Neural progenitor cell (in vitro differentiated cells): ENCODE data around the gene LPP. TPM values are rescaled to one million over a fixed set of nuclear protein-coding genes. Genes with fewer than 3 reads are reported as not detected.

Experiments
- DNase-seq: peaks from one replicate; pipeline ENCODE4 v3.0.0-alpha.2; 2016; ENCODE audit warnings: low spot score
- H2AFZ ChIP-seq: fragments of 200-600 bp; sonication (generic); replicated peaks from 2 replicates; pipeline ENCODE4 v1.6.1; 2016; ENCODE audit warnings: antibody characterized with exemption
- H3F3A ChIP-seq: fragments of 200-600 bp; sonication (generic); 2 replicates; pipeline ENCODE4 v1.6.1; 2016; ENCODE audit warnings: antibody characterized with exemption, low read depth
- H3K27ac ChIP-seq: fragments of 200-600 bp; sonication (generic); 2 replicates; pipeline ENCODE4 v1.5.1; 2016; ENCODE audit warnings: mild to moderate bottlenecking
- H3K27me3 ChIP-seq: fragments of 200-600 bp; sonication (generic); 2 replicates; pipeline ENCODE4 v1.6.1; 2016; ENCODE audit warnings: mild to moderate bottlenecking, moderate library complexity
- H3K36me3 ChIP-seq: fragments of 200-600 bp; sonication (generic); 2 replicates; pipeline ENCODE4 v1.5.1; 2016
- H3K4me1 ChIP-seq: fragments of 200-600 bp; sonication (generic); 2 replicates; pipeline ENCODE4 v1.6.1; 2016; ENCODE audit warnings: mixed run types
- H3K4me2 ChIP-seq: fragments of 200-600 bp; sonication (generic); 2 replicates; pipeline ENCODE4 v1.6.1; 2016
- H3K4me3 ChIP-seq: fragments of 200-600 bp; sonication (generic); 2 replicates; pipeline ENCODE4 v1.5.1; 2016
- H3K79me2 ChIP-seq: fragments of 200-600 bp; sonication (generic); 2 replicates; pipeline ENCODE4 v1.6.1; 2016; ENCODE audit warnings: low read depth
- H3K9ac ChIP-seq: fragments of 200-600 bp; sonication (generic); 2 replicates; pipeline ENCODE4 v1.6.1; 2016
- H3K9me3 ChIP-seq: fragments of 200-600 bp; sonication (generic); 2 replicates; pipeline ENCODE4 v1.5.1; 2016; ENCODE audit warnings: low read depth
- H4K20me1 ChIP-seq: fragments of 200-600 bp; sonication (generic); 2 replicates; pipeline ENCODE4 v1.6.1; 2016; ENCODE audit warnings: low read depth
- H3K27ac Mint-ChIP-seq: 3 replicates; pipeline ENCODE4 v1.8.0; 2021; ENCODE audit warnings: mixed read lengths
- H3K27me3 Mint-ChIP-seq: 2 replicates; pipeline ENCODE4 v1.8.0; 2022; ENCODE audit warnings: low read depth, mild to moderate bottlenecking, inconsistent platforms, moderate library complexity, mixed read lengths; ENCODE audit not compliant: insufficient read depth
- H3K36me3 Mint-ChIP-seq: 3 replicates; pipeline ENCODE4 v1.8.0; 2021; ENCODE audit warnings: mixed read lengths
- H3K4me1 Mint-ChIP-seq: 3 replicates; pipeline ENCODE4 v1.8.0; 2021; ENCODE audit warnings: mixed read lengths
- H3K4me3 Mint-ChIP-seq: 3 replicates; pipeline ENCODE4 v1.8.0; 2021; ENCODE audit warnings: mild to moderate bottlenecking, moderate library complexity, mixed read lengths
- H3K9me3 Mint-ChIP-seq: 3 replicates; pipeline ENCODE4 v1.8.0; 2020; ENCODE audit warnings: mixed read lengths
- EZH2 ChIP-seq: fragments of 200-600 bp; sonication (generic); IDR thresholded peaks from 2 replicates; pipeline ENCODE4 v1.6.1; 2017; ENCODE audit warnings: antibody characterized with exemption, mild to moderate bottlenecking, moderate library complexity
- EZH2phosphoT487 ChIP-seq: fragments of 200-600 bp; sonication (generic); IDR thresholded peaks from 2 replicates; pipeline ENCODE4 v1.6.1; 2017; ENCODE audit warnings: antibody characterized with exemption
- total RNA-seq: library from RNA; depleted of rRNA; stranded (reverse); fragments of >200 nt; gene quantifications from 2 replicates; pipeline ENCODE4 v1.2.3, GENCODE V29; 2015; ENCODE audit warnings: low replicate concordance
- TF ChIP-seq, protein P1 (sequence below): fragments of 200-600 bp; sonication (generic); IDR thresholded peaks from 2 replicates; pipeline ENCODE4 v1.5.1; 2017; ENCODE audit warnings: antibody characterized with exemption, mild to moderate bottlenecking

LPP gene
- total RNA-seq, 1 donor from 2014 or later: 18.9 TPM

DNA sequence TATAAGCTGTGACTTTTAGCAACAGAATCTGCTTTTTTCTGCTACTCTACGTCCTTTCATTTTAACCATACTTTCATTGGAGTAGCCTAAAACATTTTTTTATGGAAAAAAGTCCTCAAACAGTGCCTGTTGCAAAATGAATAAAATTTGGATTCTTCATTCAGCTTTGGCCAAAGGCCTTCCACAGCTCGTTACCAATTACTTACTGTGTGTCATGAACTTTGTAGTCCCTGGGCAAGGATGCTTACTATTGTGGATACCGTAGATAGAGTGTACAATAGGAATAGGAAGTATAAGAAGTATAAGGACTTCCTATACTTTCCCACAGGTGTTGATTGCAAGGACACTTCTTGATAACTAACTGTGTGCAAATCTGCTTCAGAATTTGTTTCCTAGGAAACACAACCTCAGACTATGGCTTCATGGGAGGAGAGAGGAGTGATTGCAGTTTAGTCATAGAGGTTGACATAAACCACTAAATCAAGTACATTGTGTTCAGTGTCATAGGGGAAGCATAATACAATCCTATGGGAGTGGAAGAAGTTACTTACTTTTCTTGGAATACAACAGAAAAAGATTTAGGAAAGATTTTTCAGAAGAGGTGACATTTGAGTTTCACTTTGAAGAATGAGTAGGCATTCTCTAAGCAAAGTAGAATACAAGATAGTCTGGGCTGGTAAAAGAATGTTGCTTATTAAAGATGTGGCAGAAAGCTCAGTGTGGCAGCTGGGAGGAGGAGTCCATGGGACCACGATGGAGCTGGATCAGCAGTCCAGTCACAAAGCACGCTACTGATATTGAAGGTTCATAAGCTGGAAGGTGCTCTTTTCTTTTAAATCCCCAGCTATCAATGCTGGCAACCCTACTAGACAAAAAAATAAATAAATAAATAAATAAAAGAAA, 708.1 kb downstream of the LPP start:
- peaks cover 6% of the 10 kb centered on the region for H3K4me1 Mint-ChIP-seq
- H3K4me3 Mint-ChIP-seq: no peak overlapping the region
- no peak for DNase-seq
- Histone ChIP-seq H3K36me3 (no peaks in the 10 kb centered on the region), H3K27ac (no peak overlapping the region), H2AFZ (no peak overlapping the region), H3K9ac (no peak overlapping the region), H3K4me1 (no peaks in the 10 kb centered on the region), H3K79me2 (no peaks in the 10 kb centered on the region), H3K4me3 (no peak overlapping the region), H3K4me2 (no peak overlapping the region), H4K20me1 (no peaks in the 10 kb centered on the region), H3F3A (no peaks in the 10 kb centered on the region), H3K27me3 (no peaks in the 10 kb centered on the region), H3K9me3 (no peaks in the 10 kb centered on the region)
- H3K27me3 Mint-ChIP-seq: no peaks in the 10 kb centered on the region
- no peak overlapping the region for H3K27ac Mint-ChIP-seq
- no peaks in the 10 kb centered on the region for H3K9me3 Mint-ChIP-seq
- TF ChIP-seq EZH2 (no peak), EZH2phosphoT487 (no peak)
- TF ChIP-seq, protein P1, sequence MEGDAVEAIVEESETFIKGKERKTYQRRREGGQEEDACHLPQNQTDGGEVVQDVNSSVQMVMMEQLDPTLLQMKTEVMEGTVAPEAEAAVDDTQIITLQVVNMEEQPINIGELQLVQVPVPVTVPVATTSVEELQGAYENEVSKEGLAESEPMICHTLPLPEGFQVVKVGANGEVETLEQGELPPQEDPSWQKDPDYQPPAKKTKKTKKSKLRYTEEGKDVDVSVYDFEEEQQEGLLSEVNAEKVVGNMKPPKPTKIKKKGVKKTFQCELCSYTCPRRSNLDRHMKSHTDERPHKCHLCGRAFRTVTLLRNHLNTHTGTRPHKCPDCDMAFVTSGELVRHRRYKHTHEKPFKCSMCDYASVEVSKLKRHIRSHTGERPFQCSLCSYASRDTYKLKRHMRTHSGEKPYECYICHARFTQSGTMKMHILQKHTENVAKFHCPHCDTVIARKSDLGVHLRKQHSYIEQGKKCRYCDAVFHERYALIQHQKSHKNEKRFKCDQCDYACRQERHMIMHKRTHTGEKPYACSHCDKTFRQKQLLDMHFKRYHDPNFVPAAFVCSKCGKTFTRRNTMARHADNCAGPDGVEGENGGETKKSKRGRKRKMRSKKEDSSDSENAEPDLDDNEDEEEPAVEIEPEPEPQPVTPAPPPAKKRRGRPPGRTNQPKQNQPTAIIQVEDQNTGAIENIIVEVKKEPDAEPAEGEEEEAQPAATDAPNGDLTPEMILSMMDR: no peak
- peaks cover 7% of the 10 kb centered on the region for H3K36me3 Mint-ChIP-seq

DNA sequence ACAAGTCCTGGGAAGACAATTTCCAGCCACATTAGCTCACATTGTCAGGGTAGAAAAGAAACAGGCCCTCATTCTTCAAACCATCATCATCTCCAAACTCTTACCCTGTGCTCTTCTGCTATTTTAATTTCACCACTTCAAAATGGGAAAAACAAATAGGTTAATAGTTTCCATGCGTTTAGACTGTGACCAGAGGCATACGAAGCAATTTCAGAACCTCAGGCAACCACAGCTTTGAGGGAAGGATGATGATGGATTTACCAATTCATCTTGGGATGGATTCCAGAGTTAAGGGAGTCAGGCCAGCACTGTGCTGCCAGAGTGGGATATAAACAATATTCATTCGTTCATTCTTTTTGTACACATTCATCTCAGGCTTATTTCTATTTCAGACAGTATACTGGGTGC, 710.0 kb downstream of the LPP start:
- no peak overlapping the region for H3K27ac ChIP-seq
- no peaks in the 10 kb centered on the region for H3K79me2 ChIP-seq
- Mint-ChIP-seq H3K27ac (no peak overlapping the region), H3K4me3 (no peak overlapping the region), H3K9me3 (no peaks in the 10 kb centered on the region), H3K4me1 (peaks cover 12% of the 10 kb centered on the region), H3K27me3 (no peaks in the 10 kb centered on the region), H3K36me3 (peaks cover 8% of the 10 kb centered on the region)
- H3K4me3 ChIP-seq: no peak overlapping the region
- H3F3A ChIP-seq: no peaks in the 10 kb centered on the region
- peaks cover 10% of the 10 kb centered on the region for H3K4me1 ChIP-seq
- no peak for DNase-seq
- no peaks in the 10 kb centered on the region for H3K27me3 ChIP-seq
- H3K9me3 ChIP-seq: no peaks in the 10 kb centered on the region
- TF ChIP-seq EZH2: no peak
- TF ChIP-seq EZH2phosphoT487: no peak
- TF ChIP-seq, protein P1: no peak
- H4K20me1 ChIP-seq: no peaks in the 10 kb centered on the region
- no peak overlapping the region for H3K4me2 ChIP-seq
- H3K9ac ChIP-seq: no peak overlapping the region
- H3K36me3 ChIP-seq: no peaks in the 10 kb centered on the region
- H2AFZ ChIP-seq: no peak overlapping the region

DNA sequence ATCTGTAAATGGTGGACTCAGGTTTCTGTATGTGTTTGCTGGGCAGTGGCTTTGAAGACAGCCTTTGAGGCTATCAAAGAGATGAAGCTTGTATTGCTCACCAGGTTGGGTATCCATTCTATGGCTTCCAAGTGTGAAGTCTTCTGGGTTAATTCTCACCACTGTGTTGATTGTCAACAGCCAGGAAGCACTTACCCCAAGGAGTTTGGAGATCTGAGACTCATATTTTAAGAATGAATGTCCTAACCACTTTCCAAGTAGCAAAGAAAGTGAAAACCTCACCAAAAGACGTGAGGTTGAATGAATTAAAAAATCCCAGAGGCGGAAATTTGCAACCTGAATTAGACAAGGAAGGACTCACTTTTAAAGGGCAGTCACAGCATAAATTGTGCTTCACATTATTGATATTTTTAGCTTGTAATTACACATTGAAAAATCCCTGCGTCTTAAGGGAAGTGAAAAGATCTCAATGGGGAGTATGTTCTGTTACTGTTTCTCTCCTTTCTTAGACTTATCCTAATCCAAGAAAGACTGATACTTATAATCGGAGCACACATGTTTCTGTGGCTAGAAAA, 713.8 kb downstream of the LPP start:
- no peaks in the 10 kb centered on the region for H3K27me3 Mint-ChIP-seq

More for the DNA sequence above, 713.8 kb downstream of the LPP start:
- H3K9me3 ChIP-seq: no peaks in the 10 kb centered on the region
- no peaks in the 10 kb centered on the region for H3K79me2 ChIP-seq
- H3K36me3 ChIP-seq: no peaks in the 10 kb centered on the region
- no peaks in the 10 kb centered on the region for H3F3A ChIP-seq
- no peak overlapping the region for H3K9ac ChIP-seq
- peaks cover 10% of the 10 kb centered on the region for H3K4me1 ChIP-seq
- Mint-ChIP-seq H3K4me1 (peaks cover 6% of the 10 kb centered on the region), H3K27ac (no peak overlapping the region), H3K36me3 (peaks cover 8% of the 10 kb centered on the region), H3K9me3 (no peaks in the 10 kb centered on the region), H3K4me3 (no peak overlapping the region)
- TF ChIP-seq EZH2 (no peak), EZH2phosphoT487 (no peak)
- TF ChIP-seq, protein P1: no peak
- H3K4me2 ChIP-seq: no peak overlapping the region
- H3K27ac ChIP-seq: no peak overlapping the region
- H3K4me3 ChIP-seq: no peak overlapping the region
- H2AFZ ChIP-seq: no peak overlapping the region
- H4K20me1 ChIP-seq: no peaks in the 10 kb centered on the region
- no peak for DNase-seq
- H3K27me3 ChIP-seq: no peaks in the 10 kb centered on the region
